HG03060 (cell line): ENCODE data around the gene ABR.
"Not testable (repeated sequence)": the region's sequence is repeated elsewhere in the genome, so short reads cannot be mapped to it uniquely, and the experiment has no call there.

Experiments used
- ATAC-seq: cut with Tn5 transposase; IDR thresholded peaks from one replicate; pipeline ENCODE4 v1.9.1; 2021; ENCODE audit warnings: low read depth, moderate number of reproducible peaks; ENCODE audit not compliant: unreplicated experiment

The ABR gene

DNA sequence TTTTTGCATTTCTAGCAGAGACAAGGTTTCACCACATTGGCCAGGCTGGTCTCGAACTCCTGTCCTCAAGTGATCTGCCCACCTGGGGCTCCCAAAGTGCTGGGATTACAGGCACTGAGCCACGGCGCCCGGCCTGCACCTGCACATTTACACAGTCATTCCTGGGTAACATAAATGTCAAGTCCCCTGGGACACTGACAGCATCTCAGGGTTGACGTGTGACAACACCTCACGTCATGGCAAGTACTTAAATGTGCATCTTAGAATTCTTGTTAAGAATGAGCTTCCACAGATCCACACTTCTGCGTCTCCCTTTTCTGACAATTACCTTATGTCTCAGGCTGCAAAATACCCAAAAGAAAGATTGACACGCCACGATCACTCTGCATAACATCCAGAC is 80.5 kb downstream of the ABR start:
- ATAC-seq, result no peak

GRCh38 chr17:1097972-1098744 is 81.6 kb downstream of the ABR start:
- not testable (repeated sequence) for ATAC-seq

- no peak for ATAC-seq
Measured at GRCh38 chr17:1096215-1096614, 83.6 kb downstream of the ABR start.

DNA sequence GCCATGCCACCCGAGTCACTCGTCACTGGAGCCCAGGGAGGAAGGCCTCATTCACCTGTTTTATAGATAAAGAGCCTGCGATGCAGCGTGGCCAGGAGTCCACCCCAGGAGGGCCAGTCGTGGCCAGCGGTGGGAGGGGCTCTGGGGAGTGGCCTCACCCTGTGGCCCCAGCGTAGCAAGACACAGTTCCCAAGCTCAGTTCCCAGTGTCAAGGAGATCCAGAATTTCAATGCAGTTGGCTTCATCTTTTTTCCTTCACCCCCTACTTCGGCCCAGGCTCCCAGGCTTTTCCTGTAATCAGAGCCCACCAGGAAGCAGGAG is 84.0 kb downstream of the ABR start:
- ATAC-seq, result no peak

- ATAC-seq, result no peak
Measured at GRCh38 chr17:1095090-1095852, 84.5 kb downstream of the ABR start.

DNA sequence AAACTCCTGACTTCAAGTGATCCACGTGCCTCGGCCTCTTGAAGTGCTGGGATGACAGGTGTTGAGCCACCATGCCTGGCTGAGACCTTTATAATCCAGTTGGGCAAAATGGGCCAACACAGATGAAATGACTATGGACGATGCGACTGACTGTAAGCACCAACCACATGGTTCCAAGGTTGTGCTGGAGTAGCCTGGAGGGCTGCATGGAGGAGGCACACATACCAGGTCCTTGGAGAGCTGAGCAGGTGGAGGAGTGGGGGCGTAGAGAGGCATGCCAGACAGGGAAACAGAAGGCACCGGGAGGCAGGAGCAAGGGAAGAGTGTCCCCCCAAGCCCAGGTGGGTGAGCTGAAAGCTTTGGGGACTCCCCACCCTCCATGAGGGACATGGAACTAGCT is 85.2 kb downstream of the ABR start:
- no peak for ATAC-seq

DNA sequence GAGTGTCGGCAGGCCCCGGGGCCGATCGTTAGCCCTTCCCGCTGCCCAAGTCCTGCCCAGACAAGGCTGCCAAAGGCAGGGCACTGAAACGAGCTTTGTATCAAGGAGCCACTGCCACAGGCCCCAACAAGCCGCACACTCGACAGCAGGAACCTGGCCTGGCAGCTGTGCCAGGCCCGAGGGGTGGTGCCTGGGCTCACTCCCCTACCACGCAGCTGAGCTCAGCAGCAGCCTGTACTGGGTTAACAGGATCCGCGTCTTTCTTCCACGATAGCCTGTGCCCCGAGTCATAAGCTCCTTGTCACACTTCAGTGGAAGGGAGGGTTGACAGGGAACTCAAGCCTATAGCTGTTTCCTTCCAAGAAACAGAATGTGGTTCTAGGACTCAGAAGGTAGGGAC is 87.9 kb downstream of the ABR start:
- no peak for ATAC-seq

GRCh38 chr17:1091190-1091534 is 88.6 kb downstream of the ABR start:
- ATAC-seq, result no peak

DNA sequence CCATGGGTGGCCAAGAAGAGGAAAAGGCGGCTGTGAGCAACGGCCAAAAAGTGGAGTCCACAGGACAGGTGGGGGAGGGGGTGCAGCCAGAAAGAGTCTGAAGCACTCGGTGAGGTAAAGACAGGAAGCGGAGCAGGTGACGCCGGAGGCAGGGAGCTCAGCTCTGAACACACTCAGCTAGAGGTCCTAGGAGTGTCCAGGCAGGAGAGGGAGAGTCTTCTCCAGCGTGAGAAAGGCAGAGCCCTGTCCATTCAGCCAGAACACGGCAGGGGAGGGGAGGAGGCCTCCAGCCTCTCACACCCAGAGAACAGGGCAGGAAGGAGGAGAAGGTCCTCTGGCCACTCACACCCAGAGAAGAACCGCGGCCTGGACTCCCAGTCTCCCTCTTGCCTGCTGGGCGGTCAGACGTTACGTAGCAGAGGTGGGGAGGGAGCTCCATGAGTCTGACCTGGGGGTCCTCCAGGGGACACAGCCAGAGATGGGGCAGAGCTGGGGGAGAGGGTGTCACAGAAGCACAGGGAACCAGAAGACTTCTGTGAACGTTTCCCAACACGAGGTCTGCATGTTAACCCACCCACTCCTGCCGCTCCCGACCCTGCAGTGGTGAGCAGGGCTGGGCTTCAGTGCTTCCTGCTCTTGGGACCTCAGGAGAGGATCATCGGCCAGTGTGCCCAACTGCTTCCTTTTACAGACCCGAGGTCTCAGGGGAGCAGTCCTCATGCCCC is 89.2 kb downstream of the ABR start:
- no peak for ATAC-seq

DNA sequence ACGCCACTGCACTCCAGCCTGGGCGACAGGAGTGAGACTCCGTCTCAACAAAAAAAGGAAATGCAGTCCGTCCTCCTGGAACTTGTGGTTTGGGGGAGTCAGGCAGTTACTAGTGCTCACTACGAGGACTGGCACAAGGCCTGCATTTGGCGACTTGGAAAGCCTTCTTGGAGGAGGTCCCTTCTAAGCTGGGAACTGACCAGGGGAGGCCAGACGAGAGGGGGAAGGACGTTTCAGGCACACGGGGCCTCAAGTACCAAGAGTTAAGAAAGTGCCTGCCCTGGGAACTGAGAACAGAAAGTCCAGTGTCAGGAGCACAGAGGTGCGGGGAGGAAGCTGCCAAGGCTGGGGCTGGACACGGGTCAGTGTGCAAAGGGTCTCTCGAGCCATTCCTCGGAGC is 89.9 kb downstream of the ABR start:
- no peak for ATAC-seq

DNA sequence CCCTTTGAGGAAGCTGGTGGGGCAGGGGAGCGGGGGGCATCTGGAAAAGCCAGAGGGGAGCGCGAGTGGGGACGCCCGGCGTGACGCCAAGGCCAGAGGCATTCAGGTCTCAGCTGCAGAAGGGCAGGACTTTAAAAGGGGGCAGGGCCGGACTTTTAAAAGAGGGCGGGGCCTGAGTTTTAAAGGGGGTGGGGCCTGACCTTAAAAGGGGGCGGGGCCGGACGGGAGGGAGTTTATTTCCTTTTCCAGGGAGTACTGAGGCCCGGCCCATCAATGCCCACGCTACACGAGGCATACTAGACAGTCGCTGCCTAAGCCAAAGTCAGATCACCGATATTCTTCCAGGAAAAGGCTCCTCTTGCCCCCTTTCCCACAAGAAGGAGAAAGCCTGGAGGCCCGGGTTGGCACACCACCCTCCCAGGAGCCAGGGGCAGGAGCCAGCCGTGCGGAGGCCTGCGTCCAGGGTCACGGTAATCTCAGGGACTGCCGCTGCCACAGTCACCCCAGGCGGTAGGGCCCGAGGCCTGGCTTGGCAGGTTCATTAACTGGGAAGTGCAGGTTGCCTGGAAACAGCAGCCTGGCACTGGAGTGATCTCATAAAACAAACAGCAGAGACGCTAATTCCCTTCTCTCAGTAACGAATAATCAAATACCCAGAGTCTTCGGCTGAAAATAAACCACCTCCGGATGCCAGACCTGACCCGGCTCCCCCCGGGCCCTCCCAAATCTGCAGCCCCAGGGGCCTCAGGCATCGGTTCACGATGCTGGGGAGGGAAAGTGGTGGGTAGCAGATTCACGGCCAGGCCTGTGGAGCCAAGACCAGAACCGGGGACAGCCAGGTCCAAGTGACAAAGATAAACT is 92.2 kb downstream of the ABR start:
- no peak for ATAC-seq

DNA sequence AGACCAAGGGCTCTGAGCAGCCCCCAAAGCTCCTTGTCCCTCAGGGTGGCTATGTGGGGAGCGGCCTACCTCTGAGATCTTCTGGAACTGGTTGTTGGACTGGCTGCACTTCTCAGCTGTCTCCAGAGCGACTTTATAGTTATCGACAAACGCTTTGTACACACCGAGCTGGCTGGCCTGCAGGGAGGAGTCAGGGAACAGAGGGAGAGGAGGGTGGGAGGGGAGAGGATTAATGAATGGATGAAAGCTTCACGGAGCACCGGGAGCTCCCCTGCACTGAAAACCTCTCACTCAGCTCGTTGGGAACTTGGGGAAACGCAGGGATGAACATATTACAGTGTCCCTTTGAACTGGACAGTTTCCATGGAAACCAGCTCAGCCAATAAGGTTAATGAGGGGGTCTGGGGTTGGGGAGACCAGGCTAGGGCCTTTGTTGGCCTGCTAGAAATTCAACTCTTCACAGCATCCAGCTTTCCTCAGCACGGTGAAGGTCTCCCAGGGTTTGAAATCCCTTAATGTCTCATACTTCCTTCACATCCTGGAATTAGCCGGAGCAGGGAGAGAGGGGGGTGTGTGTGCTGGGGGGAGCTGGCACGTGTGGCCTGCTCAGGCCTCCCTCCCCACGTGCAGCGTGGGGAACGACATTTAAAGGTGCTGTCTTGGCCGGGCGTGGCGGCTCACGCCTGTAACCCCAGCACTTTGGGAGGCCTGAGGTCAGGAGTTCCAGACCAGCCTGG is 96.2 kb downstream of the ABR start:
- ATAC-seq, result no peak

GRCh38 chr17:1082579-1082978 is 97.2 kb downstream of the ABR start:
- no peak for ATAC-seq

DNA sequence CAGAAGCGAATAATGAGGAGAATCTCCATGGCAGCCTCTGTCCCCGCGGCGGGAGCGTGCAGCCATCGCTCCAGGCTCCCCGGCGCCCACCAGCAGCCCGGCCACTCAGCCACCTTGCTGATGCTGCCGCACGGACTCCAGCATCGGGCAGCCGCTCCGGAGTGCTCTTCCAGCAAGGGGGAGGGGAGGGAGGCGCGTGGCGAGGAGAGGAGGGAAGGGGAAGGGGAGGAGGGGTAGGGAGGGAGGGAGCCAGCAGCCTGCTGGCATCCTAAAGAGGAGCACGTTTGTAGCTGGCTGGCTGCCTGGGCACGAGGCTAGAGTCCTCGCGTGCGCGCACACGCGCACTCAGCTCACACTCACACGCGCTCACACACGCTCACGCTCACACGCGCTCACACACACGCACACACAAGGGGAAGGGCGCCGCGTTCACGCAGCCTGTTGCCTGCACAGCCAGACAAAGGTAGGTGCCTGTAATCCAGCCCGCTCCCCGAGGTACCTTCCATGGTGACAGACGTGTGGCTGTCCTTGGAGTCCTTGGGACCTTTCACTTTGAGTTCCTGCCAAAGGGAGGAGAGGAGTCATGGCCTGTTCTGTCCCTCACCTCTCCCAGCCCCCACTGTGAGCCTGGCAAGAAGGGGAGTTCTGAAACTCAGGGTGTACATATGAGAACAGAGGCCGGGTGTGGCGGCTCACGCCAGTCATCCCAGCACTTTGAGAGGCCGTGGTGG is 100.8 kb downstream of the ABR start:
- no peak for ATAC-seq

- no peak for ATAC-seq
Measured at GRCh38 chr17:1077986-1078711, 101.6 kb downstream of the ABR start.

DNA sequence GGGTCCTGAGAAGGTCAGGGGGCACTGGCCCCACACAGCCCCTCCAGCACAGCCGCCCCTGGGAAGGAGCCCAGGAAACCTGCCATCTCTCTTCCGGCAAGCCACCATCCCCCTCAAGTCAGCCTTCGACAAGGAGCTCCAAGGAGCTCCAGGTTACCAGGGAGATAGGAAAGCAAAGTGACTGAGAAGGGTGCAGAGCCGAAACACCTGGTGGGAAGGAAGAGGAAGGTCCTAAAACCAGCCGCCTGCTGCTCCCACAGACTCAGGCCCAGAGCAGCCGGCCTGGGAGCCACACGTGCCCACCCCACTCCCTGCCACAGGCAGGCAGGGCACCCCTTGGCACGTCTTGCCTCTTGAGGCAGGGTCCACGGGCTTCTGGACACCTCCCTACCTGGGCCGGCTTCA is 102.2 kb downstream of the ABR start:
- no peak for ATAC-seq

- ATAC-seq, result no peak
Measured at GRCh38 chr17:1076982-1077302, 102.8 kb downstream of the ABR start.

DNA sequence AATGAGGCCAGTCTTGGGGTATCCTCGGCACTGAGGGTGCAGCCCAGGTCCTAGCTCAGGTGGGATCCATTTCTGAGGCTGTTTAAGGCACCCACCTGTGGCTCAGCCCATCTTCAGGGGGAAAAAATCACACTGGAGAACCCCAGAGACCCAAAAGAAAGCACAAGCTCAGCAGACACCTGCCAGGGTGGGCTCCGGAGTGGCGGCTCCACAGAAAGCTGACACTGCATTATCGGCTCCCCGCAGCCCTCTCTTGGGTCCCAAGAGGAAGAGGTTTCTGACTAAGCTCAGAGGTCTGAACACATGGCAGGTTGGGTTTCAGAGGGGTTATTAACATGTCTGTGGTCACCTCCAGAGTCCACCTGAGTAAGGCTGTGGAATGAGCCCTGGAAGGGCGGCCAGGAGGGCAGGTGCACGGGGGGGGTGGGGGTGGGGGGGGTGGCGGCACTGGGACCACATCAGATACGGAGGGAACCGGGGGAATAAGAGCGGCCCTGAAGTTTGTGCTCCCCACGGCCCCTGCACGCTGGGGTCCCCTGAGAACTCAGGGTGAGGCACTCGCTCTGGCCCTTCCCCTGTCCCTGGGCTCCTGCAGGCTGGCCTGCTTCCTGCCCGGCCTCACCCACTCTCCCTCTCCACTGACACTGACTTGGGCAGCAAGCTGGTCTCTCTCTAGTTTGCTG is 103.3 kb downstream of the ABR start:
- no peak for ATAC-seq
